GM12872 (cell line): Measurements from ENCODE around the gene RNF41.
A peak's percentile ranks its signal among the peaks of the same experiment; 100 is the strongest.

Source experiments
- CTCF ChIP-seq: IDR thresholded peaks from 3 replicates; pipeline ENCODE4 v1.5.1; 2011; ENCODE audit warnings: low read depth, mild to moderate bottlenecking, low read length, moderate library complexity; ENCODE audit not compliant: insufficient read depth

The RNF41 gene

GRCh38 chr12:56221757-56222530 is at the start of gene RNF41:
Gene RNF41 (minus strand): TSS chr12:56221922. CDS start chr12:56214047, 7,875 bp downstream.
- no peak for TF ChIP-seq CTCF

GRCh38 chr12:56271031-56271430 is 49.3 kb upstream of the RNF41 start:
- peak; percentile 62 for TF ChIP-seq CTCF

- no peak for TF ChIP-seq CTCF
Measured at GRCh38 chr12:56267443-56268071, 45.8 kb upstream of the RNF41 start.

- peak; percentile 65 for TF ChIP-seq CTCF
Measured at GRCh38 chr12:56266693-56267442, 45.1 kb upstream of the RNF41 start, which contains the start of gene COQ10A. Gene COQ10A (plus strand): TSS chr12:56266942. CDS start chr12:56267119, 177 bp downstream.

GRCh38 chr12:56261503-56262232 is 39.9 kb upstream of the RNF41 start:
- TF ChIP-seq CTCF = no peak

- TF ChIP-seq CTCF = no peak
Measured at GRCh38 chr12:56260921-56261320, 39.2 kb upstream of the RNF41 start.
